Hematopoietic multipotent progenitor cell treated with erythropoietin and hydrocortisone succinate and interleukin-3 and kit ligand, for 6 days (in vitro differentiated cells): ENCODE measurements around the gene PRDM15.

Experiments
- DNase-seq: peaks from one replicate; pipeline ENCODE4 v3.0.0-alpha.2; 2015

PRDM15 gene

DNA sequence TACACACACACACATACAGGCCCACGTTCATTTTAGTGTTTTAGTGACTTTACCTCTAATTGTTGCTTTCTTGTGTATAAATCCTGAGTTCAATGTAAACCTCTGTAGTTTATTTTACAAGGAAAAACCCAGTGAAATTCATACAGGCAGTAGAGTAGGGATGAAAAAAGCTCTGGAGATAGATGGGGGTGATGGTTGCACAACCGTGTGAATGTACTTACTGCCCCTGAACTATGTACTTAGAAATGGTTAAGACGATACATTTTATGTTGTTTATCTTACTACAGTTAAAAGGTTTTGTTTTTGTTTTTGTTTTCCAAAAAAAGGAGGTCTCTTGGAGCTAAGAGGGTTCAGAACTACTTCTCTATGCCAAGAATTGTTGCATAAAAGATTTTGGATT is 29.7 kb upstream of the PRDM15 start:
- DNase-seq, result no peak

DNA sequence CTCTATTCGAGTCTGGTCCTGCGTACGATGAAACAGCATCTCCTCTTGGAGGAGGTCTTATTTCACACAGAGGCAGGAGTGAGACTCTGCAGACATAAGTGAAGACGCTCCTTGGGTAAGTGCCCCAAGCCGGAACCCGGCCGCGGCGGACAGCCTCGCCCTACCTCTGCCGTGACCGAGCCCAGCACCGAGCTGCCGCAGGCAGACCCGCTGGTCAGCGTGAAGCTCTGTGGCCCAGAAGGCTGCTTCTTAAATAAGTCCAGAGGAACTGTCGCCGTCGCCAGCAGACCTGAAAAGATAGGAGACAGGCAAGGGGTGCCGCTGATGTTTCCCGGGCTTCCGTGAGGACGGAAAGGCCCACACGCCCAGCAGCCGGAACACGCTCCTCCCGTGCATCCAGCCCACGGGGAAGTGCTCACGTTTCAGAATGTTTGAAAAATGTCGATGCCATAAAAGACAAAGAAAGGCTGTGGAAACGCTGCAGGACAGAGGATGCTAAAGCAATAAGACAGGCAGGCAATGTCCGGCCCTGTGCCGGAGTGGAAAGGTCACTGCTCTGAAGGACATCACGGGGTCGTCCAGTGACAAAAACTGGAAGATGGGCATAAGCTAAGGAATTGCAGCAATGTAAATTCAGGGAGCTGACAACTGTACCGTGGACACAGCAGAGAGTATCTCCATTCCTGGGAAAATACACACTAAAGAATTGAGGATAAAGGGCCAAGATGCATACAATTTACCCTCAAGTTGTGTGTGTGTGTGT is 28.5 kb upstream of the PRDM15 start:
- DNase-seq, result no peak

DNA sequence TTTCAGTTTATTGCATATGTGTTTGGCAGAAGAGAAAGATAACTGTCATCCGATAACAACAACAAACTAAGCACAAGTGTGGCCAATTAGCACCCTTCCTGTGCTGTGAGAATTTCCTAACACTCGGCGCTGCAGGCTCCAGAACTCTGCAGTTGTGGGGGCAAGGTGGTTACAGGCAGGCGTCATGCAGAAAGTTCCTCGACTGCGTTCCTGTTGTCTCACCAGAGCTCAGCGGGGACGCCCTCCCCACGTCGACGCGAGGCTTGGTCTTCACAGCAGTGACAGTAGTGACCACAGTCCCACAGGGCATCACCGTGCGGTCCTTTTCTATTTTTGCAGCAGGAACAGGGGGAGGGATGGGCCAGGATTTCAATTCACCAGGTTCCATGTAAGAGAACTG is 27.6 kb upstream of the PRDM15 start:
- DNase-seq, result no peak

DNA sequence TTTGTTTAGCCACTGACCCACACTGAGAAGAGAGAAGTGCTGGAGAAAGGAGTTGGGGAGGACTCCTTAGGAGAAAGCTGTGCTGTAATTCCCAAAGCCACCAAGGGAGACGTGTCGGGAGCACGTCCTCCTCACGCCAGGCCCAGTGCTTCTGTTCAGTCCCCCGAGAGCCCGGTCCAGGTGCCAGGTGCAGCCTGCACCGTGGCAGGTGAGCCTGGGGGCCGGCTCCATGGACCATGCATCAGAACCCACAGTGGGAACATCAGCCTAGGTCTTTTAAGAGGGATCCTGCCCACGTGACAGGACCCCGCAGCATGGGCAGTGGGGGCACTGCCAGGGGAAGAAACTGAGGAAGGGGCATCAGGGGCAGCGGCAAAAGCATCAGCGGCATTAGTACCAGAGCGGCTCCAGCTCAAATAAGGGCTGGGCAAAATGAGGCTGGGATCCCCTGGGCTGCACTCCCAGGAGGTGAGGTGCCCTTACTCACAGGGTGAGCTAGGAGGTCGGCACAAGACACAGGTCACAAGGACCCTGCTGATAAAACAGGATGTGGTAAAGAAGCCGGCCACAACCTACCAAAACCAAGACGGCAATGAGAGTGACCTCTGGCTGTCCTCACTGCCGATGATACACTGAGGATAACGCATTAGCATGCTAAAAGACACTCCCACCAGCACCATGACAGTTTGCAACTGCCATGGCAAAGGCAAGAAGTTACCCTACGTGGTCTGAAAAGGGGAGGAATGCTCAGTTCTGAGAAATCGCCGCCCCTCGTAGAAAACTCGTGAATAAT is 24.6 kb upstream of the PRDM15 start:
- DNase-seq, result peak; percentile 13

DNA sequence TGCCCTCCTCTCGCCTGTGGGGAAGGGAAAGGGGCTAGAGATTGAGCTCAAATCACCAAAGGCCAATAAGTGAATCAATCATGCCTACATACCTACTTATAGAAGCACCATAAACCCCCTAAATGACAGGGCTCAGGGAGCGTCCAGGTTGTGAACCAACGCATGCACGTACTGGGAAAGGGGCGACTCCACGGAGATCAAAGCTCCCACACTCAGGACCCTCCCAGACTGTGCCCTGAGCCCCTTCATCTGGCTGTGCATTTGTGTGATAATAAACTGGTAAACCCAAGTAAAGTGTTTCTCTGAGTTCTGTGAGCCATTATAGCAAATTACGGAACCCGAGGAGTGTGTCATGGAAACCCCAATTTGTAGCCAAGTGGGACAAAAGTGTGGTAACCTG is 23.8 kb upstream of the PRDM15 start:
- DNase-seq, result no peak

DNA sequence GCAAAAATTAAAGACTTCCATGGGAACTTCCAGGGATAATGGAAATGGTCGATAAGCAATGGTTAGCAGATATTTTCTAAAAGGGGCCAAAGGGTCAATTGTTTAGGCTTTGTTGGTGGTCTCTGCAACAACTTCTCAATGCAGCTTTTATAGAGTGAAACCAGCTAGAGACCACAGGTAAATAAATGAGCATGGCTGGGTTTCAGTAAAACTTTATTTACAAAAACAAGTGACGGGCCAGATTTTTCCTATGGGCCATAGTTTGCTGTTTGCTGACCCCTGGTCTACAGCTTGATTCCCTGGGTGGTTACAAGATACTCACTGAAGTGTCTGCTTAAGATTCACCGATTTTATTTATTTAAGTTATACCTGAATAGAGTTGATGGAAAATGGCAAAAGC is 22.6 kb upstream of the PRDM15 start:
- DNase-seq, result no peak

DNA sequence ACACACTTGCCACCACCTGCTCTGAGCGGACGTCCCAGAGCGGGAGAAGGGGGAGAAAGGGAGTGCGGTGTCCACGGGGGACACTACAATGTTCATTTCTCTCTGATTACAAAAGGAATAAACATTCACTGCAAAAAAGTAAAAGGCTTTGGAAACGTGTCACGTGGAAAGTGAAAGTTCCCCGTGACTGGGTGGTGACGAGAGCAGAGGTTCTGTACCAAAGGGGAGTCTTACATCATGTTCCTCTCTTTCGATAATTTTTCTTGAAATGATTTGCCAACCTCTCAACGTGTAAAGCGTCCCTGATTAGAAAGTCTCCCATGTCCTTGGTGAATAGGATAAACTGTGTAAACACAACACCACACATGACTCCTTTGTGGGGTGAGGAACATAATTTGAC is 22.0 kb upstream of the PRDM15 start:
- DNase-seq, result no peak

DNA sequence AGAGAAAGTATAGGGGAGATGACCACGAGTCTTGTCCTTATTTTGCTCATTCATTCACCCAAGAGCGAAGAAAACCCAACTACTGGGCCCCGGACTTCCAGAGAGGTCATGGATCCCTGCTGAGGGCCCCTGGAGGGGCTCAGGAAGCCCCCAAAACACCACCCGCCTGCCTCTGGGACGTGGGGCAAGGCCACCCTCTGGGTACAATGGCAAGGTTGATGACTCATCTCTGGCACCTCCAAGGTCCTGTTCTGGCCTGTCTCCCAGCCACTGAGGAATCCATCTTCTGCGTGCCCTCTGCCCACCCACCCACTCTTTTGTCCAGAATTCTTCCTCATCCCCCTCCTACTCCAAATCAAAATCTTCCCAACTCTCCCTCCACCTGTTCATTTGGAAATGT is 21.3 kb upstream of the PRDM15 start:
- no peak for DNase-seq

DNA sequence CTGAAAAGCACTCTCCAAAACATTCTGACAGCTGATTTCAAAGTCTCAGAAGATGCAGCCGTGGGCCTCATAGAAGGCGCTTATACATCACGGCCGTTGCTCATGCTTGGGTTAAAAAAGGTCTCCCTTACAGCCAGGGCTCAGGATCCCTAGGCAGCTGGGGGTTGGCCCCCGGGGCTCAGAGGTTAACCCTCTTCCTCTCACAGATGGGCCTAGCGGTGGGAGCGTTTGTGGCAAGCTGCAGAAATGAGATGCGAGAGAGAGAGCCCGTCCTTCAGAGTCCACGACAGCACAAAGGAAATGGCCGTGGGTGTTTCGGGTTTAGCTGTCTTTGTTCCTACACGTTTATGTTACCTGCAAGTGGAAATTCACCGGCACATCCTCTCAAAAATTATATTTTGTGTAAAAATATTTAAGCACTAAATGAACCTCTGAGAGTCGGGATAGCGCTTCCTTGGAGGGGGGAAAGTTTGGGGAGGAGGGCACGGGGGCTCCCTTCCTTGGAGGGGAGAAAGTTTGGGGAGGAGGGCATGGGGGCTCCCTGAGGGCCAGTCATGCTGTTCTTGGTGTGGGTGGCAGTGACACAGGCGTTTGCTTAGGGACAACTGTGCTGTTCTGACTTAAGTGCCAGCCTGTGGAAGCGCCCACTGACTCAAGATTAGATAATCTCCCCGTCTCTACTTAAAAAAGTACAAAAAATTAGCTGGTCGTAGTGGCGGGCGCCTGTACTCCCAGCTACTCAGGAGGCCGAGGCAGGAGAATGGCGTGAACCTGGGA is 20.5 kb upstream of the PRDM15 start:
- no peak for DNase-seq

DNA sequence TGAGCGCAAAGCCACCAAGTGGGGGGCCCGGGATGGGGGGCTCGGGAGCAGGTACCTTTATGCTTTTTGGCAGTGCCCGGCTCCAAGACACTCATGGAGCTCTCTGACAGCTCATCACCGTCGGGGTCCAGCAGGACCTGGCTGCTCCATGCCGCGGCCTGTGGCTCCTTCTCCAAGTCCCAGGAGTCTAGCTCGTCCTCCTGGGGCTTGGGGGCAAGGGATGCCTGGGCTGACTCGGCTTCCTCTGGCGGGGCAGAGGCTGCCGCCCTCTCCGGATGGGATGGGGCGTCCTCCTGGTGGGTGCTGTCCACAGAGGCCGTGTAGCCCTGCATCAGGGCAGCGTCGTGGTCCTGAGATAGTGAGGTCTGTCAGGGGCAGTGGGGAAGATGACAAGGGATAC is 19.9 kb upstream of the PRDM15 start:
- no peak for DNase-seq

DNA sequence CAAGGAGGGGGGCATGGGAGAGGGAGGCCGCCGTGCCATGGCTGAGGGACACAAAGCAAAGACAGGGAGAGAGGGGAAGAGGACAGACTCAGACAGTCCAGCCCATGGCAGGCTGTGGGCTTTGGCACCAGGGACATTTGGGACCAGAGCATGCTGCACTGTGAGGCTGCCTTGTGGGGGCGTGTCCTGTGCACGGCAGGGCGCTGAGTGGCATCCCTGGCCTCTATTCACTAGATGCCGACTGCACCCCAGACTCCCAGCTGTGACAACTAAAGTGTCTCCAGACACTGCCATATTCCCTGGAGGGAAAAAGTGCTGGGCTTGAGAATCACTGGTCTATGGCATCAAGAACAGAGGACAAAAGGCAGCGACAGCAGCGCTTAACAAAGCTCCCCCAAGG is 18.6 kb upstream of the PRDM15 start:
- DNase-seq, result no peak

DNA sequence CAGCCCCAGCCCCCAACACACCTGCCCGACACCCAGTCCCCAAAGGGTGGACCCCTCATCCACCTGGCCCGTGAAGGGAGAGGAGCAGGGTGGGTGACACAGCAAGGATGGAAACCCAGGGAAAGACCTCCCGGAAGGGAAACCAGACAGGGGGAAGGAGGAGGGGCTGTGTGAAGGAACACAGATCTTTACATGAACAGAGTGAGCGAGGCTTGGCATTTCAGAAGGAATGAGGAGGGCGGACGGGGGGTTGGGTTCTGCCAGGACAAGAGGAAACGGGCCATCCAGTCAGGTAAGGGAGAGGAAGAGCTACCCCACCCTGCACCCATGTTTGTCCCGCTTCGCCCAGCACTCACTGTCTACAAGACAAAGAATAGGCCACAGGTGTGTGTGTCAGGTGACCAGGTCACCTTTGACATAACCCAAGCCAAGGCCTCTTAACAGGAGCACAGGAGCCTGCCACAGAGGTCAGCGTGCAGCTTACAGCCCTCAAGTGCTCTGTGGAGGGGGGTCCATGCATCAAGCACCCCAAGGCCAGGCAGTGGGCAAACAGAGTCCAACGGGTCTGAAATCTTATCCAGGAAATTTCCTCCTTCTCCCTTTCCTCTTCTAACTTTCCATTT is 18.0 kb upstream of the PRDM15 start:
- no peak for DNase-seq

DNA sequence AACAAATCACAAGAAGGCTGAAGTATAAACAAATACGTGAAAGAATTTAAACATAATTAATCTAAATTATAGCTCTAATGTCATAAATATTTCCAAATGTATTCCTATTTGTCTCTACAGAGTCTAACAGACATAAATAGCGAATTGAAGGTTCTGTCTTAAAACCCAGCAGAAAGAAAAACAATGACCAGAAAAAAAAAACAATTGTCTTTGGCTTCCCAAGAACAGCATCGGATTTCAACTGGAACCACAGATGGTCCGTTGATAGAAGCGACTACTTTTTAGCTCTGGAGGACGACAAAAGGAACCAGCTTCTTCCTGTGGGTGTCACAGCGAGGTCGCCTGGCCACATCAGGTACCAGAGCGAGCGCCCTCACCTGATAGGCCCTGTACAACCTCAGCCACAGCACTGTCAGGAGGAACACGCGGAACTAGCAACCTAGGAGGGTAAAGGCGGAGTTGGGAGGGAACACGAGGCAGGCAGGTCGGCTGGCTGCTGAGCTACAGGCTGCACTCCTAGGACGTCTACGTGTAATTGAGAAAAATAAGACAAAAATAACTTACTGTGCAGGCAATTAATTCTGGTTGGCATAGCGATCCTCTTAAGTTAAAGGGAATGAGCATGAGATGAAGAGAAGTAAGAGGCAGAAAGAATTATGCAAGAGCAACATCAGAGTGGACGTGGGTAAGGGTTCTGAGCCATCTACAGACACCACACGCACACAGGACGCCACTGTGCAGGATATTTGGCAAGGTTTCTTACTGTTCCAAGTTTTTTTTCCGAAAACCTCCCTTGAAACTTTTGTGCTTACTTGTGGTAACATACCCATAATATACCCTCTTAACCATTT is 16.7 kb upstream of the PRDM15 start:
- DNase-seq, result peak; percentile 19

DNA sequence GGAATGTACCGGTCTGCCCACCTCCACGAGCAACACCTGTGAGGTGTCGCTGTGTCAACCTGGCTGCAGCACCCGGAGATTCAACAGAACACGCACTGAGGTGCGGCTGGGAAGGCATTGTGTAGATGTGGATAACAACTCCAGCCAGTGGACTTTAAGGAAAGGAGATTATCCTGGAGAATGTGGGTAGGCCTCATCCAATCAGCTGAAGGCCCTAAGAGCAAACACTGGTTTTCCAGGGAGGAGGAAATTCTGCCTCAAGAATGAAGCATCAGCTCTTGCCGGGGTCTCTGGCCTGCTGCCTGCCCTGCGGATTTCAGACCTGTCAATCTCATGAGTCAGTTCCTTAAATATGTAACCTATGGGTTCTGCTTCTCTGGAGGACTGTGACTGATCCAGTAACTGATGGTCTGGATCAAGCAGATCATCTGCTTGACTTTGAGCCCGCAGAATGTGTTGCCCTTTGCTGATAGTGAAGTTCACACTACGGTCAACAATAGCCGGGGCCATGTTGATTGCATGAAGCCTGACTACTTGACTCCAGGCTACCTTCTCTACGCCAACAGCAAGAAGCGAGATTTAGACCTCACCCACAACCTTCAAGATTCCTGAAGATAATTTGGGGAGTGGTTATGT is 15.9 kb upstream of the PRDM15 start:
- DNase-seq, result peak; percentile 49

DNA sequence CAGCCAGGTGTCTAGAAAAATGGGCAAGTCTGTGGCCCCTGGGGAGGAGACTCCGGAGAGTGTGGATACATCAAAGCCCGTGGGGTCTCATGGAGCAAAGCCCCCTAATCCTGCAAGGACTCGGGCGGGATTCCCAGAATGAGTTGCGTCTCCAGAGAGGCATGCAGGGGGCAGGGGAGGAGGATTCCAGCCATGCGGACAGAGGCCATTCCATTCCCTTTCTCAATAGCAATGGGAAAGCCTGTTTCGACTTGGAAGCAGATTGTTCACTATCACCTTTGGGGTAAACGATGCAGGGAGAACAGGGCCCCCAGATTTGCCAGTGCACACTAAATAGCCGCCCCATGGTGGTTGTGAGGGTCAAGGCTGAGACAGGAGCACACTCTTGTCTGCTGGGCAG is 15.4 kb upstream of the PRDM15 start:
- no peak for DNase-seq

DNA sequence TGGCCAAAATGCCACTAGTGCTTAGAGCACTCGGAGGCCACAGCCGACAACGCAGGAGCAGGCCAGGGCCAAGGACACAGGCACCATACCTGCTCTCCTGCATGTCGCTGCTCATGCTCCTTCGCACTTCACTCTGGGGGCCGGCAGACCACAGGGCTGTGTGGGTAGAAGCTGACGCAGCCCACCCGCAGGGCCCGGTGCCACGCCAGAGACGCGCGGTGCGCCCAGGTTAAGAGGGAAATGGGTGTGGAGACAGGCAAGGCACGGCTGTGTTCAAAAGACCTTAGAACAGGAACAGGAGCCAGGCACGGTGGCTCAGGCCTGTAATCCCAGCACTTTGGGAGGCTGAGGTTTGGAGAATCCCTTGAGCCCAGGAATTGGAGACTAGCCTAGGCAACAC is 13.6 kb upstream of the PRDM15 start:
- no peak for DNase-seq

DNA sequence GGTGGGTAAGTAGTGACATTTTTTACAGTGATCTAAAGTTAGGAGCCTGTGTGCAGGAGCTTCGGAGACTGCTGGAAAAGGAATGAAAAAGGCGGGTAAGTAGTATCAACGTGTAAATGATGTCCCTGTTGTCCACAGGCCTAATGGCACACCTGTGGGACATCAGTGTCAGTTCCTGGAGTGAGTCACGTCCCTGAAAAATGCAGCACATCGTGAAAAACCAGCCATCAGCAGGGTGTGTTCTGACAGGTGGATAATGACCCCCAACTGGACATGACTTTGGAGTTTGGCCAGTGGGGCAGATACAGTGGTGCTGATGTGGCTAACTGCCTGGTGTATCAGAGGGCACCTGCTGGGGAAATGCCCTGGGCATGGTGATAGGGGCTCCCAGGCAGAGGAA is 12.0 kb upstream of the PRDM15 start:
- no peak for DNase-seq

DNA sequence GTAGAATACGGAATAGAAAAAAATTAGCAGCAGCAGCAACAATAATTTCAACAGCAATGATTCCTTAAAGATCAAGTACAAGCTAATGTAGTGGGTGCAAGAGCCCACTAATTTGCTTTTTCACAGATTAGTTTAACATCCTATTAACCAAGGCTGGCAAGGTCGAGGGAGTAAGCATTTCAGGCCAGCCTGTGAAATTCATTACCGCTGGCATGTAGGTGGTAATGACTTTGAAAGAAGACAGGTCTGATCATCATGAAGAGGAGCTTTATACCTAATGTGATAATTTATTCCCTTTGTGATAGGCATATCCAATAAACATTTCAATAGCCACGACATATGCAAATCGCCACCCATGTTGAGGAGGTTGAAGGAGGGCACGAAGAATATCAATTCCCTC is 11.2 kb upstream of the PRDM15 start:
- no peak for DNase-seq

DNA sequence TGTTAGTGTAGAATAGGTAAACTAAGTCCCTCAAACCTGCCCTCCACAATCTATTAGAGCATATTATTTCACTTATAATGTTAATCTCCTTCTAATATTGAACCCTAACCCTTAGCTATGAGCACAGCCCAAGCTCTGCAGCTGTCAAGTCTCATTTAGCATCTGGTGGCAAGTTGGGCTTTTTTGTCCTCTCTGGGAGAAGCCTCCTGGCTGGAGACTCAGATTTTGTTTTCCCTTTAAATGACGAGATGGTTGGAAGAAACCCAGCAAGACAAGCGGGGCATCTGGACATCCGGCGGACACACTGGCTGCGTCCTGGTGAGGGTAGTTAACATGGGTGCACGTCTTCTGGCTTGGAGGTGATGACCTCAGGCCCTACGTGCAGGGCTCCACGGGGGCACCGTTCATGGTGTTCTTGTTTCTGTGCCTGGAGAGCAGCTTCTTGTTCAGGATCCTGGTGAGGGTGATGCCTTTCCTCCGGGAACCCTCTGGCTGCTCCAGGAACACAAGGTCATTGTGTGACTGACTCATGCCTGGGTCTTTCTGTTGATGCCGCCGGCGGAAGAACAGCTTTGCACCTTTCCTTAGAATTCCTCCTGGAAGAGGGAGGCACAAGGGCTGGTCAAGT is 9.7 kb upstream of the PRDM15 start:
- no peak for DNase-seq

DNA sequence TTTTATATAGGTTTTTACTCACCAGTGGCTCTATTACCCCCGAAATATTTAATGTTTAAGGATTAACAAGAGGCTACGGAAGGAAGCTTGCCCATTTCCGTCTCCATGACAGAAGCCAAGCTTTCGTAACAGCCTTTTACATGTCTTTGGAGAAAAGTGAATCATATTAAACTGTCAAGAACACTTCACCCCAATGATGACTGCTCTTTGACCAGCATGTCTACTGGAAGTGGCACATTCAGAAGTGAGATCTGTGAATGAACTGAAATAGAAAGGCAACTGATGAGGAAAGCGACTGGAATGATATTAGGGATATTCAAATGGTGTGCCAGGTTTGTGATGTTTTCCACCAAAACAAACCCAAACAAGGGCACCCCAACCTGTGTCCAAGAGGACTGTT is 8.5 kb upstream of the PRDM15 start:
- DNase-seq, result no peak

DNA sequence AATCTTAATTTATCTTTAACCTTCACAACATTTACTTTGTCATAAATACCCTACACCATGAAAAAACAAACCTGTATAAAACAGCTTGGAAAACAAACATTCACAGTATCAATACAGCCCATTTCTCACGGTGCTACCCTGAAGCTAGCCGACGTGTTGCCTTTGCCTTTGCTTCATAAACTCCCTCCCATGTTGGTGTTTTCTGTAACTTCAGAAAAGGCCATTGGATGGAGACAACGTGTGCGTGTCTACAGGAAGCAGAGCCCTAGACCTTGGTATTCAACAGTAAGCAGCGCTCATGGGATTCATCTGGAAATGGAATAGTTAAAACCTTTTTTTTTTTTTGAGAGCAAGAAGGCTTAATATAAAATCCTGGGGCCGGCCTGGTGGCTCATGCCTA is 7.2 kb upstream of the PRDM15 start:
- no peak for DNase-seq
